Right cardiac atrium (tissue), 5 donors: Measurements from ENCODE around the gene ARHGAP24. TPM values are rescaled to one million over a fixed set of nuclear protein-coding genes. Genes with fewer than 3 reads are reported as not detected.
A peak's percentile ranks its signal among the peaks of the same experiment; 100 is the strongest.

Source experiments
- ATAC-seq, 2 donors: fragments of 200-7000 bp; cut with Tn5 transposase; one replicate each; pipeline versions ENCODE4 v1.8.0 to v1.9.1; 2020; ENCODE audit warnings: moderate library complexity in 2 of 2, mild to moderate bottlenecking in 1 of 2
- DNase-seq, 3 donors: peaks; one replicate each; pipeline ENCODE4 v3.0.0-alpha.2; 2020
- H3K27ac ChIP-seq: one replicate; pipeline ENCODE4 v1.5.1; 2013; ENCODE audit warnings: mild to moderate bottlenecking, low read length, control low read depth, moderate library complexity
- H3K27me3 ChIP-seq: one replicate; pipeline ENCODE4 v1.6.1; 2013; ENCODE audit not compliant: control insufficient read depth, insufficient read depth
- H3K4me1 ChIP-seq: one replicate; pipeline ENCODE4 v1.6.1; 2013; ENCODE audit warnings: low read length; ENCODE audit not compliant: control insufficient read depth, insufficient read depth
- H3K4me3 ChIP-seq: one replicate; pipeline ENCODE4 v1.5.1; 2013; ENCODE audit warnings: low read length, control low read depth
- H3K9me3 ChIP-seq: one replicate; pipeline ENCODE4 v1.6.1; 2013; ENCODE audit warnings: low read length; ENCODE audit not compliant: control insufficient read depth
- WGBS: extraction: QIAGEN DNeasy Blood & Tissue Kit; methylation state at CpG from one replicate; pipeline ENCODE4 v1.1.7; 2013; 5-methylcytosine and 5-hydroxymethylcytosine counted together
- intact Hi-C, 4 donors: fragments of 100-400 bp; cut with DNase I; formaldehyde crosslinking; loops; one replicate each; pipeline versions ENCODE4 v1.11.0 to v1.14.0; 2022 to 2023
- polyA plus RNA-seq: library from polyadenylated mRNA; stranded (reverse); fragments of 200-250 nt; gene quantifications from one replicate; pipeline ENCODE4 v1.2.3, GENCODE V29; 2013
- total RNA-seq, 4 donors: library from RNA; stranded (reverse); fragmentation: NEBNext Ultra II Directional; extraction: Animal tissue kit (Norgen Biotek cat#: 25700); gene quantifications; one replicate each; pipeline ENCODE4 v1.2.1, GENCODE V29; 2021
- donor health status: healthy with polysubstance abuse.
- donor health status: DM: no; HTN: yes; CAD: no.
- donor health status: DM: no; HTN: no; CAD: no.
- donor health status: DM: no; HTN: yes; CAD: no; lungs with severe emphysema.
- donor health status: DM: yes; HTN: yes; CAD: no.

Gene ARHGAP24
- total and polyA plus RNA-seq, 5 donors: 16.7 to 49.3 (median 36.7) TPM

GRCh38 chr4:85792376-85793232 lies 317.7 kb downstream of the ARHGAP24 start:
- Histone ChIP-seq H3K4me1 (peaks cover 4% of the 10 kb centered on the region), H3K9me3 (no peaks in the 10 kb centered on the region), H3K27ac (no peak overlapping the region), H3K27me3 (no peaks in the 10 kb centered on the region), H3K4me3 (no peak overlapping the region)
- intact Hi-C loops: loop anchor here in 1 of 4 donors (10.0 kb wide), 1 partner anchor 252 kb away; no protein-coding TSS in a partner anchor
- DNase-seq: no peak
- ATAC-seq: no peak

- no peak overlapping the region for H3K4me3 ChIP-seq
- DNase-seq (no peak), ATAC-seq (no peak)
- WGBS: 63% methylated on average over 3 of the region's 3 CpGs
- H3K9me3 ChIP-seq: no peaks in the 10 kb centered on the region
- intact Hi-C loops: loop anchor here in 1 of 4 donors (10.0 kb wide), 1 partner anchor 252 kb away; no protein-coding TSS in a partner anchor
- no peaks in the 10 kb centered on the region for H3K4me1 ChIP-seq
- no peaks in the 10 kb centered on the region for H3K27me3 ChIP-seq
- no peak overlapping the region for H3K27ac ChIP-seq
These were observed 318.3 kb downstream of the ARHGAP24 start for GRCh38 chr4:85793233-85793585.

GRCh38 chr4:85798012-85798770 lies 323.2 kb downstream of the ARHGAP24 start:
- Histone ChIP-seq H3K27me3 (no peaks in the 10 kb centered on the region), H3K4me3 (no peak overlapping the region), H3K4me1 (no peaks in the 10 kb centered on the region), H3K27ac (no peak overlapping the region), H3K9me3 (no peaks in the 10 kb centered on the region)
- intact Hi-C loops: loop anchor here in 1 of 4 donors (10.0 kb wide), 1 partner anchor 247 kb away; no protein-coding TSS in a partner anchor
- WGBS: 67% methylated on average over 2 of the region's 2 CpGs
- DNase-seq (no peak), ATAC-seq (no peak)

GRCh38 chr4:85803856-85804255 lies 328.9 kb downstream of the ARHGAP24 start:
- no peak for DNase-seq
- H3K4me1 ChIP-seq: peaks cover 2% of the 10 kb centered on the region
- no peak overlapping the region for H3K4me3 ChIP-seq
- WGBS: 82% methylated on average over 4 of the region's 4 CpGs
- no peaks in the 10 kb centered on the region for H3K27me3 ChIP-seq
- H3K9me3 ChIP-seq: no peaks in the 10 kb centered on the region
- intact Hi-C loops: no loop called here
- H3K27ac ChIP-seq: no peak overlapping the region
- ATAC-seq: no peak

GRCh38 chr4:85805891-85806290 lies 330.9 kb downstream of the ARHGAP24 start:
- DNase-seq (no peak), ATAC-seq (no peak)
- intact Hi-C loops: no loop called here
- Histone ChIP-seq H3K27ac (no peak overlapping the region), H3K4me1 (peaks cover 5% of the 10 kb centered on the region), H3K27me3 (no peaks in the 10 kb centered on the region), H3K9me3 (no peaks in the 10 kb centered on the region), H3K4me3 (no peak overlapping the region)
- 25% methylated on average over 1 of the region's 1 CpG for WGBS

GRCh38 chr4:85806334-85806733 lies 331.4 kb downstream of the ARHGAP24 start:
- Histone ChIP-seq H3K4me3 (no peak overlapping the region), H3K27ac (no peak overlapping the region), H3K4me1 (peaks cover 5% of the 10 kb centered on the region), H3K9me3 (no peaks in the 10 kb centered on the region), H3K27me3 (no peaks in the 10 kb centered on the region)
- no peak for ATAC-seq
- intact Hi-C loops: no loop called here
- DNase-seq: no peak

GRCh38 chr4:85807247-85807950 lies 332.4 kb downstream of the ARHGAP24 start:
- Histone ChIP-seq H3K27me3 (no peaks in the 10 kb centered on the region), H3K9me3 (no peaks in the 10 kb centered on the region), H3K27ac (peak overlapping the region; percentile 18), H3K4me1 (peaks cover 5% of the 10 kb centered on the region), H3K4me3 (no peak overlapping the region)
- ATAC-seq (peak; percentile 95), DNase-seq (peak; percentile 65)
- intact Hi-C loops: no loop called here
- WGBS: 14% methylated on average over 3 of the region's 3 CpGs

GRCh38 chr4:85808104-85808503 lies 333.2 kb downstream of the ARHGAP24 start:
- 29% methylated on average over 2 of the region's 2 CpGs for WGBS
- Histone ChIP-seq H3K4me3 (no peak overlapping the region), H3K4me1 (peaks cover 7% of the 10 kb centered on the region), H3K27ac (no peak overlapping the region), H3K27me3 (no peaks in the 10 kb centered on the region), H3K9me3 (no peaks in the 10 kb centered on the region)
- DNase-seq (no peak), ATAC-seq (no peak)
- intact Hi-C loops: no loop called here

GRCh38 chr4:85808864-85809263 lies 333.9 kb downstream of the ARHGAP24 start:
- intact Hi-C loops: no loop called here
- Histone ChIP-seq H3K27me3 (no peaks in the 10 kb centered on the region), H3K27ac (no peak overlapping the region), H3K4me1 (peaks cover 7% of the 10 kb centered on the region), H3K4me3 (no peak overlapping the region), H3K9me3 (no peaks in the 10 kb centered on the region)
- DNase-seq: no peak
- no peak for ATAC-seq

- 74% methylated on average over 4 of the region's 4 CpGs for WGBS
- DNase-seq (no peak), ATAC-seq (no peak)
- Histone ChIP-seq H3K4me3 (no peak overlapping the region), H3K9me3 (no peaks in the 10 kb centered on the region), H3K27me3 (no peaks in the 10 kb centered on the region), H3K27ac (no peak overlapping the region), H3K4me1 (peaks cover 7% of the 10 kb centered on the region)
- intact Hi-C loops: no loop called here
These were observed 337.8 kb downstream of the ARHGAP24 start for GRCh38 chr4:85812776-85813175.
